GM12878 (cell line): Measurements from ENCODE around the gene ORM2. TPM values are rescaled to one million over a fixed set of nuclear protein-coding genes. Genes with fewer than 3 reads are reported as not detected.

Experiments used
- ATAC-seq: fragments of 200-7000 bp; cut with Tn5 transposase; 3 replicates; pipeline ENCODE4 v1.9.1; 2020; ENCODE audit warnings: mild to moderate bottlenecking, moderate library complexity
- BruUV-seq: library from RNA; stranded (reverse); fragments of 400-500 nt; replicated peaks from 2 replicates; lab custom pipeline; 2021; lab: Mats Ljungman, UMichigan
- CTCF ChIA-PET: fragments of 300-600 bp; sonication (Branson Sonifier 250); formaldehyde crosslinking; extraction: SDS; loops from one replicate; lab custom pipeline; 2021; ENCODE audit warnings: inconsistent platforms; lab: Yijun Ruan, JAX
- POLR2A ChIA-PET: fragments of 350-600 bp; formaldehyde crosslinking; extraction: SDS; loops from one replicate; lab custom pipeline; 2021; ENCODE audit warnings: inconsistent platforms; lab: Charles Lee
- RAD21 ChIA-PET: fragments of 300-600 bp; sonication (Branson Sonifier 250); formaldehyde crosslinking; loops from one replicate; lab custom pipeline; 2023; ENCODE audit warnings: antibody characterized with exemption; ENCODE audit not compliant: unreplicated experiment; lab: Charles Lee
- SMC1A ChIA-PET: fragments of 300-600 bp; sonication (Branson Sonifier 250); formaldehyde crosslinking; loops from one replicate; lab custom pipeline; 2023; ENCODE audit not compliant: unreplicated experiment, uncharacterized antibody; lab: Charles Lee
- DNase-seq: peaks from one replicate; pipeline ENCODE4 v3.0.0-alpha.2; 2011; ENCODE audit warnings: low read depth, low spot score
- FAIRE-seq: peaks from 3 replicates; lab custom pipeline; 2011; peaks lifted over from hg19 to GRCh38; lab: Jason Lieb, UNC
- H2AFZ ChIP-seq: 2 replicates; pipeline ENCODE4 v1.6.0; 2011; ENCODE audit warnings: low read depth, low read length, control low read depth; ENCODE audit not compliant: control insufficient read depth
- H3K27ac ChIP-seq: 2 replicates; pipeline ENCODE4 v1.5.1; 2011; ENCODE audit warnings: control low read depth; ENCODE audit not compliant: control insufficient read depth, insufficient read depth
- H3K27me3 ChIP-seq, 2 experiments: replicated peaks in 1 of 2; 2 replicates each; pipeline versions ENCODE4 v1.6.0 to v1.6.1; 2011; ENCODE audit warnings: low read length in 1 of 2; ENCODE audit not compliant: control insufficient read depth in 2 of 2, insufficient read depth in 2 of 2
- H3K36me3 ChIP-seq, 2 experiments: 2 replicates each; pipeline ENCODE4 v1.5.1; 2011; ENCODE audit warnings: low read length in 1 of 2; ENCODE audit not compliant: control insufficient read depth in 2 of 2, insufficient read depth in 2 of 2
- H3K4me1 ChIP-seq: 2 replicates; pipeline ENCODE4 v1.6.1; 2011; ENCODE audit warnings: mild to moderate bottlenecking, low read length, moderate library complexity, mixed read lengths; ENCODE audit not compliant: control insufficient read depth, insufficient read depth
- H3K4me2 ChIP-seq: 2 replicates; pipeline ENCODE4 v1.6.0; 2011; ENCODE audit warnings: control low read depth; ENCODE audit not compliant: control insufficient read depth, insufficient read depth
- H3K4me3 ChIP-seq: fragments of 200-600 bp; sonication (generic); 2 replicates; pipeline ENCODE4 v1.5.1; 2016
- H3K79me2 ChIP-seq: 2 replicates; pipeline ENCODE4 v1.6.0; 2011; ENCODE audit warnings: low read length; ENCODE audit not compliant: control insufficient read depth, insufficient read depth
- H3K9ac ChIP-seq: 2 replicates; pipeline ENCODE4 v1.8.0; 2011; ENCODE audit warnings: low read length, control low read depth, mixed read lengths; ENCODE audit not compliant: control insufficient read depth, insufficient read depth
- H3K9me3 ChIP-seq: replicated peaks from 3 replicates; pipeline ENCODE4 v1.5.1; 2011; ENCODE audit warnings: mild to moderate bottlenecking, low read length; ENCODE audit not compliant: control insufficient read depth, insufficient read depth
- H4K20me1 ChIP-seq: 2 replicates; pipeline ENCODE4 v1.6.0; 2011; ENCODE audit not compliant: control insufficient read depth, insufficient read depth
- CREB1 ChIP-seq: IDR thresholded peaks from 2 replicates; pipeline ENCODE4 v1.6.1; 2012; ENCODE audit warnings: low read depth, mild to moderate bottlenecking, inconsistent platforms
- MEF2A ChIP-seq: IDR thresholded peaks from 2 replicates; pipeline ENCODE4 v1.6.1; 2011; ENCODE audit warnings: low read depth, mild to moderate bottlenecking, low read length, moderate library complexity; ENCODE audit not compliant: insufficient read depth
- MTA2 ChIP-seq: fragments of 450-650 bp; IDR thresholded peaks from 2 replicates; pipeline ENCODE4 v1.6.1; 2016; ENCODE audit warnings: low read depth, mild to moderate bottlenecking, moderate library complexity
- MYB ChIP-seq: fragments of 150-350 bp; IDR thresholded peaks from 2 replicates; pipeline ENCODE4 v1.6.1; 2014; ENCODE audit warnings: mild to moderate bottlenecking, low read depth, low read length, borderline replicate concordance
- RAD21 ChIP-seq: IDR thresholded peaks from 2 replicates; pipeline ENCODE4 v1.6.1; 2011; ENCODE audit warnings: mild to moderate bottlenecking, low read depth, low read length, moderate library complexity; ENCODE audit not compliant: insufficient read depth
- SREBF2 ChIP-seq: IDR thresholded peaks from 2 replicates; pipeline ENCODE4 v1.6.1; 2012; ENCODE audit warnings: mild to moderate bottlenecking, low read length
- SUZ12 ChIP-seq: fragments of 200-600 bp; sonication (generic); IDR thresholded peaks from one replicate; pipeline ENCODE4 v1.6.1; 2018; ENCODE audit warnings: antibody characterized with exemption, mild to moderate bottlenecking; ENCODE audit not compliant: unreplicated experiment
- ZSCAN29 ChIP-seq: fragments of 450-650 bp; IDR thresholded peaks from 2 replicates; pipeline ENCODE4 v1.6.1; 2017; ENCODE audit warnings: mild to moderate bottlenecking, moderate library complexity
- WGBS: methylation state at CpG from one replicate; pipeline ENCODE4 v1.1.6; 2016; ENCODE audit warnings: low lambda C conversion rate; ENCODE audit not compliant: insufficient replicate concordance, insufficient coverage; ENCODE audit errors: missing lambda C conversion rate; 5-methylcytosine and 5-hydroxymethylcytosine counted together
- in situ Hi-C: fragments of 300-500 bp; cut with MboI; formaldehyde crosslinking; loops from 9 replicates; pipeline ENCODE4 v1.14.3; 2018; ENCODE audit warnings: mixed read lengths
- intact Hi-C: fragments of 100-400 bp; cut with micrococcal nuclease; formaldehyde crosslinking; loops from one replicate; pipeline ENCODE4 v1.14.2; 2022; ENCODE audit not compliant: unreplicated experiment
- polyA plus RNA-seq, 11 experiments: library from polyadenylated mRNA; depleted of rRNA in 4 of 11; unstranded in 6 of 11; stranded (reverse) in 5 of 11; fragments of >200 nt; fragmentation: Nextera tagmentation in 4 of 11; fragmentation: Illumina TruSeq in 1 of 11; extraction: Ambion mirVana in 4 of 11; extraction: Trizol in 1 of 11; gene quantifications; 1 replicate in 1 of 11; 2 replicates in 10 of 11; pipeline versions ENCODE4 v1.2.1 to v1.2.3, GENCODE V29; 2011 to 2016; ENCODE audit warnings: inconsistent platforms in 2 of 11, missing spikeins in 2 of 11, low read depth in 1 of 11
- total RNA-seq, 4 experiments: library from RNA; depleted of rRNA in 3 of 4; stranded (reverse); fragments of >200 nt in 3 of 4; fragmentation: Illumina TruSeq in 1 of 4; extraction: Trizol in 1 of 4; gene quantifications; 2 replicates each; pipeline versions ENCODE4 v1.2.1 to v1.2.3, GENCODE V29; 2013 to 2021
- TF ChIP-seq, protein P1 (sequence below): fragments of 450-650 bp; formaldehyde crosslinking; IDR thresholded peaks from 2 replicates; pipeline ENCODE4 v1.4.0; 2022; ENCODE audit warnings: mild to moderate bottlenecking, moderate library complexity
- TF ChIP-seq, protein P2 (sequence below): IDR thresholded peaks from 2 replicates; pipeline ENCODE4 v1.6.1; 2011; ENCODE audit warnings: borderline replicate concordance, low read depth, mild to moderate bottlenecking, moderate library complexity, low read length; ENCODE audit not compliant: insufficient read depth, poor library complexity, severe bottlenecking

Gene ORM2
- total and polyA plus RNA-seq, 10 of the 15 experiments (the other 5 are each of a cell fraction or from before 2014, with no cell fraction given) = 0.64 TPM; not detected in 9

DNA sequence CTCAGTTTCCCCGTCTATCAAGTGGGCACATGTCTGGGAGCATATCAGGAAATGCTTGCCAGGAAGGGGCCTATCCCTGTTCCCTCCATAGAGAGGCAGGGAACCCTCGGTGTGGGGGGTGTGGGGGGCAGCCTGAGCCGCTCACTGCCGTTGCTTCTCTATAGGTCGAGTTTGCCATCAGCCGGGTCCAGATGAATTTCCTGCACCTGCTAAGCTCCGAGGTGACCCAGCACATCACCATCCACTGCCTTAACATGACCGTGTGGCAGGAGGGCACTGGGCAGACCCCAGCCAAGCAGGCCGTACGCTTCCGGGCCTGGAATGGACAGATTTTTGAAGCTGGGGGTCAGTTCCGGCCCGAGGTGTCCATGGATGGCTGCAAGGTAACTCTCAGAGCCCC, 20.6 kb upstream of the ORM2 start (continued):
- TF ChIP-seq RAD21 = no peak

DNA sequence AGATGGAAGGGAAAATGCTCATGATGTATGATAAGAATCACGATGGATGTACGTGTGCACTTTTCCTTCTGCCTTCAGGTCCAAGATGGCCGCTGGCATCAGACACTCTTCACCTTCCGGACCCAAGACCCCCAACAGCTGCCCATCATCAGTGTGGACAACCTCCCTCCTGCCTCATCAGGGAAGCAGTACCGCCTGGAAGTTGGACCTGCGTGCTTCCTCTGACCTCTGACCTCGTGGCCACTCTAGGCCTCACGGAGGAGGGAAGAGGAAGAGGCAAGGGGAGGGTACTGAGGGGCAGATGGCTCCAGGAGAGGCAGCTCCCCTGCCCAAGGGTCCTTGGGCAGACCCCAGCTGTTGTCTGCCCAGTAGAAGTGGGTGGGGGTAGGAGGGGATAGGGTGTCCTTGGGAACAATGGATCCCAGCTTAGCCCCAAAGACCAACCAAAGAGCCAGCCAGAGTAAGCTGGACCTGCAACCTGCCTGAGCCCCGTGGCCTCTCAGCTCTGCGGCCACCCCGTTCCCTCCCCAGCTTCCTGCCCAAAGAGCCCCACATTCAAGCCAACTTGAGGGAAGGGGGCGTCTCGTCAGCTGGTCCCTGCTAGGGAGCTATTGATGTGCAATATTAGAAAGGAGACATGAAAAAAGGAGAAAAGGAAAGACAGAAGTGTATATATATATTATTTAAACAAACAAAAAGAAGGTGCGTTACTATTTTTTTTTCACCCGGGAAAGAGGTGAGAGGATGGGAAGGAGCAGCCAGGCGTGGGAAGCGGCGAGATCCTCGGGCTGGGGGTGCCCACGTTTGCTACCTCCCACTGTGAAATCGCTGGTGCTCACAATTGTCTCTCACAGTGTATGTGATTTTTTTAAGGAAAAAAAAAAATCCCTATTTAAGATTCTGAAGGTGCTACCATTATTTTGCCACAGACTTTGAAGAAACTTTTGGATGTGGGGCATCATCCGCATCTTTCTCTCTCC, 18.9 kb upstream of the ORM2 start:
- ChIA-PET SMC1A (no interaction called here), CTCF (interaction anchor here (0.6 to 1.5 kb wide), 3 partner anchors 204 to 719 kb away, joined by 3 to 5 read pairs (median 3); no protein-coding TSS in a partner anchor), RAD21 (no interaction called here), POLR2A (no interaction called here)
- WGBS = 38% methylated on average over 22 of the region's 22 CpGs
- FAIRE-seq = no peak
- Histone ChIP-seq H3K4me2 (no peak overlapping the region), H3K36me3 (no peaks in the 10 kb centered on the region), H3K79me2 (no peaks in the 10 kb centered on the region), H3K9ac (no peak overlapping the region), H3K4me1 (no peaks in the 10 kb centered on the region), H3K27me3 (no peaks in the 10 kb centered on the region; a peak in 1 of 4 replicates), H3K9me3 (no peaks in the 10 kb centered on the region), H3K4me3 (no peak overlapping the region), H4K20me1 (no peaks in the 10 kb centered on the region), H2AFZ (no peak overlapping the region), H3K27ac (no peak overlapping the region)
- ATAC-seq = no peak
- no peak for TF ChIP-seq ZSCAN29
- TF ChIP-seq SUZ12 = no peak
- TF ChIP-seq, protein P1, sequence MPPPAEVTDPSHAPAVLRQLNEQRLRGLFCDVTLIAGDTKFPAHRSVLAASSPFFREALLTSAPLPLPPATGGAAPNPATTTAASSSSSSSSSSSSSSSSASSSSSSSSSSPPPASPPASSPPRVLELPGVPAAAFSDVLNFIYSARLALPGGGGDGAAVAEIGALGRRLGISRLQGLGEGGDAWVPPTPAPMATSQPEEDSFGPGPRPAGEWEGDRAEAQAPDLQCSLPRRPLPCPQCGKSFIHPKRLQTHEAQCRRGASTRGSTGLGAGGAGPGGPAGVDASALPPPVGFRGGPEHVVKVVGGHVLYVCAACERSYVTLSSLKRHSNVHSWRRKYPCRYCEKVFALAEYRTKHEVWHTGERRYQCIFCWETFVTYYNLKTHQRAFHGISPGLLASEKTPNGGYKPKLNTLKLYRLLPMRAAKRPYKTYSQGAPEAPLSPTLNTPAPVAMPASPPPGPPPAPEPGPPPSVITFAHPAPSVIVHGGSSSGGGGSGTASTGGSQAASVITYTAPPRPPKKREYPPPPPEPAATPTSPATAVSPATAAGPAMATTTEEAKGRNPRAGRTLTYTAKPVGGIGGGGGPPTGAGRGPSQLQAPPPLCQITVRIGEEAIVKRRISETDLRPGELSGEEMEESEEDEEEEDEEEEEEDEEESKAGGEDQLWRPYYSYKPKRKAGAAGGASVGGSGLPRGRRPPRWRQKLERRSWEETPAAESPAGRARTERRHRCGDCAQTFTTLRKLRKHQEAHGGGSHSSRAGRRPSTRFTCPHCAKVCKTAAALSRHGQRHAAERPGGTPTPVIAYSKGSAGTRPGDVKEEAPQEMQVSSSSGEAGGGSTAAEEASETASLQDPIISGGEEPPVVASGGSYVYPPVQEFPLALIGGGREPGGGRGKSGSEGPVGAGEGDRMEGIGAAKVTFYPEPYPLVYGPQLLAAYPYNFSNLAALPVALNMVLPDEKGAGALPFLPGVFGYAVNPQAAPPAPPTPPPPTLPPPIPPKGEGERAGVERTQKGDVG (CRISPR knock-in tag) = no peak
- TF ChIP-seq MTA2 = no peak
- TF ChIP-seq SREBF2 = no peak
- no peak for TF ChIP-seq MYB
- TF ChIP-seq MEF2A = no peak
- TF ChIP-seq, protein P2, sequence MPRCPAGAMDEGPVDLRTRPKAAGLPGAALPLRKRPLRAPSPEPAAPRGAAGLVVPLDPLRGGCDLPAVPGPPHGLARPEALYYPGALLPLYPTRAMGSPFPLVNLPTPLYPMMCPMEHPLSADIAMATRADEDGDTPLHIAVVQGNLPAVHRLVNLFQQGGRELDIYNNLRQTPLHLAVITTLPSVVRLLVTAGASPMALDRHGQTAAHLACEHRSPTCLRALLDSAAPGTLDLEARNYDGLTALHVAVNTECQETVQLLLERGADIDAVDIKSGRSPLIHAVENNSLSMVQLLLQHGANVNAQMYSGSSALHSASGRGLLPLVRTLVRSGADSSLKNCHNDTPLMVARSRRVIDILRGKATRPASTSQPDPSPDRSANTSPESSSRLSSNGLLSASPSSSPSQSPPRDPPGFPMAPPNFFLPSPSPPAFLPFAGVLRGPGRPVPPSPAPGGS = no peak
- TF ChIP-seq CREB1 = no peak
- BruUV-seq = no TSS peak
- in situ Hi-C loops (no loop called here), intact Hi-C loops (no loop called here)
- no peak for DNase-seq
